HPDE6-E6E7 (cell line): ENCODE results near the gene MAPK14.
A peak's percentile ranks its signal among the peaks of the same experiment; 100 is the strongest.
"Not testable (repeated sequence)": the region's sequence is repeated elsewhere in the genome, so short reads cannot be mapped to it uniquely, and the experiment has no call there.

Experiments used
- DNase-seq: peaks from one replicate; pipeline ENCODE4 v3.0.0; 2011; ENCODE audit warnings: missing footprints; ENCODE audit errors: extremely low spot score

MAPK14 gene

DNA sequence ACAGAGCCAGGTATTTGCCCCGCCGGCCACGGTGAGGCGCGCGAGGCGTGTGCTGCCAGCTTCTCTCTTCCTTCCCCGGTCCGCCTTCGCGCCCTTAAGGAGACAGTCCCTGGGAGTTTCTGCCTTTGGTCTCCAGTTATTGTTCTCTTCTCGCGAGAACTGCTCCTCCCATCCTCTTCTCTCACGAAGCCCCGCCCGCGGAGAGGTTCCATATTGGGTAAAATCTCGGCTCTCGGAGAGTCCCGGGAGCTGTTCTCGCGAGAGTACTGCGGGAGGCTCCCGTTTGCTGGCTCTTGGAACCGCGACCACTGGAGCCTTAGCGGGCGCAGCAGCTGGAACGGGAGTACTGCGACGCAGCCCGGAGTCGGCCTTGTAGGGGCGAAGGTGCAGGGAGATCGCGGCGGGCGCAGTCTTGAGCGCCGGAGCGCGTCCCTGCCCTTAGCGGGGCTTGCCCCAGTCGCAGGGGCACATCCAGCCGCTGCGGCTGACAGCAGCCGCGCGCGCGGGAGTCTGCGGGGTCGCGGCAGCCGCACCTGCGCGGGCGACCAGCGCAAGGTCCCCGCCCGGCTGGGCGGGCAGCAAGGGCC, at the start of gene MAPK14:
Gene MAPK14, plus strand, starts transcription at position 308 of the 587 bp plus-strand sequence. CDS start 350 bp downstream, outside the sequence.
- peak; percentile 92 for DNase-seq

DNA sequence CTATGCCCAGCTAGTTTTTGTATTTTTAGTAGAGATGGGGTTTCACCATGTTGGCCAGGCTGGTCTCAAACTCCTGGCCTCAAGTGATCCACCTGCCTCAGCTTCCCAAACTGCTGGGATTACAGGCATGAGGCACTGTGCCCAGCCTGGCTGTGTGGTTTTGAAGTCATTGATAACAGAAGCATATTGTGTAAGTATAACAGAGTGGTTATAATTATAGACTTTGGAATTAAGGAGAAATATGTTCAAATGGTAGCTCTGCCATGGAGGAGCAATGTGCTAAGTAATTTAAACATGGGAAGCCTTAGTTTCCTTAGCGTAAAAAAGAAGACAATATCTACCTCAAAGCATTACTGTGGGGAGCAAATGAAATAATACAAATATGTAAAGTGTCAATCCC, 47.5 kb upstream of the MAPK14 start:
- DNase-seq, result not testable (repeated sequence)

DNA sequence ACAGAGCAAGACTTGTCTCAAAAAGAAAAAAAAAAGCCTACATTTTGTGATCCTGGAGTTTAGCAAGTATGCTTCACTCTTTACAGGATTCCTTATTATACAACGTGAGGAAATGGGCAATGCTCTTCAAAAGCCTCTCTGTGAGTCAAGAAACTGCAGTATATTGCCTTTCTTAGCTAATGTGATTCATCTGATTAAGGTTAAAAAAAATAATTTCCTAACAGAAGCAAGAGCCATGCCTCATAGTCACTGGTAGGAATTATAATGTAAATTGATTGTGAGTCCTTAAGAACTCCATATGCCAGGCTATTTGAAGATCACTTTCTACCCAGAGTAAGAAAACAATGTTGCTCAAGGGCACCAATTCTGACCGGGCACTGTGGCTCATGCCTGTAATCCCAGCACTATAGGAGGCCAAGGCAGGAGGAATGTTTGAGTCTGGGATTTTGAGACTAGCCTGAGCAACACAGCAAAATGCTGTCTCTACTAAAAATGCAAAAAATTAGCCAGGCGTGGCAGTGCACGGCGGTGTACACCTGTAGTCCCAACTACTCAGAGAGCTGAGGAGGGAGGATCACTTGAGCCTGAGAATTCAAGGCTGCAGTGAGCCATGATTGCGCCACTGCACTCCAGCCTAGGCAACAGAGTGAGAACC, 46.5 kb upstream of the MAPK14 start:
- DNase-seq, result no peak

DNA sequence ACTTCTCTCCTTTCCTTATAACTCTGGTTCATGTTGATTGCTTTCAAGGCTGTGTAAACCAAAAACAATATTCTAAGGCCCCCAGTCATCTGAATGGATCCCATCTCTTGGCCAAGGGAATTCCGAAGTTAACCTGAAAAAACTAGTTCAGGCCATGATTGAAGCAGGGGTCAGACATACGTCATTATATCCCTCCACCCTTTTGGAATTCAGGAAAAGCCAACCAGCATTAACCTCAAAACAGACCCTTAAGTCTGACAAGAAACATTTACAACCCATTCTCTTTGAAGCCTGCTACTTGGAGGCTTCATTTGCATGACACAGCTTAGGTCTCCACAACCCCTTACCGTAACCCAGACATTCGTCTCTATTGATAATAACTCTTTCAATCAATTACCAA, 42.9 kb upstream of the MAPK14 start:
- no peak for DNase-seq

DNA sequence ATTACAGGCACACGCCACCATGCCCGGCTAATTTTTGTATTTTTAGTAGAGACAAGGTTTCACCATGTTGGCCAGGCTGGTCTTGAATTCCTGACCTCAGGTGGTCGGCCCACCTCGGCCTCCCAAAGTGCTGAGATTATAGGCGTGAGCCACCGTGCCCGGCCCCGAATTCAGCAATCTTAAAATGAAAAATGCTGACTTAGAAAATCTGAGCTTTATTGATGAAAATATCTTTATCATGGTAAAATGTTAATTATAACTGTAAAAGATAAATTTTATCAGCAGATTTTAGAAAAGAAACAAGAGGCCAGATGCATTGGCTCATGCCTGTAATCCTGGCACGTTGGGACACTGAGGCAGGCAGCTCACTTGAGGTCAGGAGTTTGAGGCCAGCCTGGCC, 39.6 kb upstream of the MAPK14 start:
- not testable (repeated sequence) for DNase-seq

DNA sequence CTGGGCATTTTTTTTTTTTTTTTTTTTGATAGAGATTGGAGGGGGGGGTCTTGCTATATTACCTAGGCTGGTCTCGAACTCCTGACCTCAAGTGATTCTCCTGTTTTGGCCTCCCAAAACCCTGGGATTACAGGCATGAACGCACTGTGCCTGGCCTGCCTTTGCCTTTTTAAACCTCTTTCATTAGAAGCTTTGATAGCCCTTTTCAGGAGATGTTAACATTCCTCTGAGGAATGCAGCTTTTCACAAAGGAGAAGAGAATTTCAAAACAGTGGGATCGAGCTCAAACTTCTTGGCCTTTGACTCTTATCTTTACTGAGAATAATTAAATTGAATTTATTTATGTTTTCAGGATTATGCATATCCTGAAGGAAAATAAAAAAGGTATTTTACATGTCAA, 34.5 kb upstream of the MAPK14 start:
- DNase-seq, result no peak

DNA sequence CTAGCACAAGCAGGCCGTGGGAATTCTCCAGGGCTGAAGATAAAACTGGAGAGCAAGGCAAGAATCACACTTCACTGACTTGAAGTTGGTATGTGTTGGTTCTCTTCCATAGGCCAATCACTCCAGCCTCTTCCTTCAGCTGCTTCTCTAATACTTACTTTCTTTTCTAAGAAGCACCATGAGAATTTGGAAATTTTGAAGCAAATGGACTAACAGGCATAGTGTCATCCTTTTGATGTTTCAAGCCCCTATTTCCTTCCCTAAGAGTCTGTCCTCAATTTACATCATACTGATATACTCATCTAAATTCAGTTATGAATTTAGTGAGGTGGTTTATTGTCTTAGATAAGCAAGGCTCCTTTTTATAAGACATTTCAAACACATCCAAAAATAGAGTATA, 27.2 kb upstream of the MAPK14 start:
- no peak for DNase-seq

DNA sequence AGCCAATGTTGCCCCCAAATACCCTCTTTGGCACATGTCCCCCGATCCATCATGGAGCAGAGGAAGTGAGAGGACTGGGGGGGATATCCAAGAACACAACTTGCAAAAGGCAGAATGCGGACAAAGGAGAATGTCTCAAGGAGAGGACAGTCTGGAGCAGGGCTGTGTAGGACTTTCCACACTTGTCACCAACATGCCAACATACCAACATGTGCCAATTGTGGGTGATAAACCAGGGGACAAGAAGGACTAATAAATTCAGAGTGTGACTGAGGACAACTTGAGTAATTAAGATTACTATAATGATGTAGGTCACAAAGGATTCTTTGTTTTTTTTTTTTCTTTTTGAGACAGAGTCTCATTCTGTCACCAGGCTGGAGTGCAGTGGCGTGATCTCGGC, 11.9 kb upstream of the MAPK14 start:
- DNase-seq, result no peak

DNA sequence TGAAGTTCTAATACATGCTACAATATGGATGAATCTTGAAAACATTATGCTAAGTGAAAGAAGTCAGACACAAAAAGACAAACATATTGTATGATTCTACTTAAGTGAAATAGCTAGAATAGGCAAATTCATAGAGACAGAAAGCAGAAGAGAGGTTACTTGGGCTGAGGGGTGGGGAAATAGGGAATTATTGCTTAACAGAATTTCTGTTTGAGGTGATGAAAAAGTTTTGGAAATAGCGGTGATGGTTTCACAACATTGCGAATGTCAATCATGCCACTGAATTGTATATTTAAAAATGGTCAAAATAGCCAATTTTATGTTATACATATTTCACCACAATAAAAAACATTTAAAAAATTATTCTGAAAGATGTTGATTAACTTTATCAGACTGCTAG, 9.3 kb upstream of the MAPK14 start:
- DNase-seq, result no peak

DNA sequence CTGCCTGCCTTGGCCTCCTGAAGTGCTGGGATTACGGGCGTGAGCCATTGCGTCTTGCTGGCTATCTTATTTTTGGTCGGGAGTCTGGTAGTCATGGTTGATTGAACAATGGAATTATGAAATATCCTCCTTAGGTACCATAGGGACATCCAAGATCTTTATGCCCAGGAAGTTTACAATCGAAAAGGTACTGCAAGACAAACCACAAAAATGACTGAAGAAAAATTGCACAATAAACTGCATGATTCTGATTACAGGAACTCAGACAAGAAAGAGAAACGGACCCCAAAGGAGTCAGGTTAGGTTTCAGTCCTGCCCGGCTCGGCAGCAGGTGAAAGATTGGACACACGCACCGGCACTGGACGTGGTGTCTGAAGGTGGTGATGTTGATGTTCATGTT, 8.4 kb upstream of the MAPK14 start:
- DNase-seq, result no peak

DNA sequence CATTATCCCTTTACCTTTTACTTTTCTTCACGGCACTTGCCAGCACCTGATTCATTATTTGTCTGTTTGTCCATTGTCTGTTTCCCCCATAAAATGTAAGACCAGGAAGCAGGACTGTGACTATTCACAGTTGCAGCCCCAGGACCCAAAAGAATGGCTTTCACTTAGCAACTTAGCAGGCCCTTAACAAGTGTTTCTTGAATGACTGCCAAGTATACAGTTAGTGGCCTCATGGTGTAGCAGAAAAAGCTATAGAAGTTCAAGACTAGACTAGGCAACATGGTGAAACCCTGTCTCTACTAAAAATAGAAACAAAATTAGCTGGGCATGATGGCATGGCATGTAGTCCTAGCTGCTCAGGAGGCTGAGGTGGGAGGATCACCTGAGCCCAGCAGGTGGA, 7.5 kb upstream of the MAPK14 start:
- DNase-seq, result no peak

DNA sequence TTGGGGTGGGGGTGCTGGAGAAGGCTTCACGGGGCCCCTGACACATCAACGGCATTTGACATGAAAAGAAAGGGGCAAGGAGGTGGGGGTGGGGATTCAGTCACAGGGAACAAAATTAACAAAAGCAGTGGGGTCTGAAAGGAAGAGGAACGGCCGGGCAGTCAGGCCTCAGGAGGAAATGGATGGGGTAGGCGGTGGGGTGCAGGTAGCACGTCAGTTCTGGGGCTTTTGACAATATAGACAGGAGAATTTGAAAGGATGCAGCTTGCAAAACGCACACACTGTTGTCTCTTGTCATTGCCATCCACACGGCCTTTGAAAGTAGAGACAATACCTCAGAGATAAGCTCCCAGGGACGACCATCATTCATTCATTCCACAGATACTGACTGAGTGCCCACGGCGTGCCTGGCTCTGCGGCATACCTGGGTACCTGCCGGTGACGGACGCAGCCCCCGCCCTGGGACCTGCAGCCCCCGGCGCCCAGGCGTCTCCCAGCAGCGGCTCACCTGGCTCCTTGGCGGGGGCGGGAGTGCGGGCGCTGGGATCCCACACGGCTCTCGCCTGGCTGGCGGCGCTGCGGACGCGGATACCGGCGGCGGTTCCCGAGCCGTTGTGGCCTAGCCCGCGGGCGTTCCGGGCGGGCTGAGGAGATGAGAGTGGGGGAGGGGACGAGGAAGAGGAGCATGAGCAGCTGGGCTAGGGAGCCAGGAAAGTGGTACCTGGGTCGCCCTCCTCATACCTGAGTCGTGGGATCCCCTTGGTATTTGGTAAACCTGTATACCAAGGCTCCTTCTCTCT, 3.4 kb upstream of the MAPK14 start, which contains the start of gene SLC26A8:
Gene SLC26A8, minus strand, starts transcription at position 646 of the 800 bp plus-strand sequence. CDS start 4,934 bp downstream, outside the sequence.
- no peak for DNase-seq

DNA sequence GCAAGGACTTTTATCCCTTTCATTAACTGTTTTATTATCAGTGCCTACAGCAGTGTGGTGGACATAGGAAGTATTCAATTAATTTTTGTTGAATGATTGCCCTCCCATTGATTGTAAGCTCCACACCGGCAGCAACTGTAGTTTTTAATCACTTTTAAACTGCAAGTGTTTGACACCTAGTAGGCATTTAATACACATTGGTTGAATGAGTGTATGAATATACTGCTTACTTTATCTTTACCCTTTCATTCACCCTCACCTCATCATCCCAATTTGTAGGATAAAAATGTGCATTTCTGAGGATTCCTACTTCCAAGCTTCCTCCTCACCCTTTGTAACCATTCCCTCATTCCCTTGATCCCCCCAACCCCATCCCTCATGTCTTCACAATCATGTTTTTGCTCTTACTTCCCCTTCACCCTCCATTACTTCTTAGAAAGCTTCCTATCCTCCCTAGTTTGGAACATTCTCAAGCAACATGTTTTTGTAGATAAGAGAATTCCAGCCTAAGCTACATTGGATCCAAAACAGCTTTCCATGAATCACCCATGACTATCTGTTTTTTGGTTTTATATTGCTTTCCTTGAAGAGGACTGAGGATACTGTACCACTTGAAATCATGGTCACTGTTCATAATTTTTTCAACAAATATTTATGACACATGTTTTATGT, 2.2 kb upstream of the MAPK14 start:
- DNase-seq, result no peak

DNA sequence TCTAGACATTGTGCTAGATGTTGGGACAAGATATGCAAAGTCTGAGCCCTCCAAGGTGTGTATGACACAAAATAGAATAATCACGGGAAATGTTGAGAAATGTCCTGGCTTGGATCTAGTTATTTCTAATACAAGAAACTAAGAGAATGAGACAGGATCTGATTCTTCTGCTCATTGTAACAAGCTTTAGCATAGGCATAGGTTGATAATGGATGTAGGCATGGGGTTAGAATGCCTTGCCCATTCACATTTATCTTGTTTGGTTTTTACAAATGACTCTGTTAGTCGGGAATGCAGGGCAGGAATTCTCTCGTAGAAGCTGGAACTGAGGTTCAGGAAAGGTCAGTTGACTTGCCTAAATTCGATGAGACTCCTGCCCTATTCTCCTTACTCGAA, 1.7 kb upstream of the MAPK14 start:
- DNase-seq, result no peak

DNA sequence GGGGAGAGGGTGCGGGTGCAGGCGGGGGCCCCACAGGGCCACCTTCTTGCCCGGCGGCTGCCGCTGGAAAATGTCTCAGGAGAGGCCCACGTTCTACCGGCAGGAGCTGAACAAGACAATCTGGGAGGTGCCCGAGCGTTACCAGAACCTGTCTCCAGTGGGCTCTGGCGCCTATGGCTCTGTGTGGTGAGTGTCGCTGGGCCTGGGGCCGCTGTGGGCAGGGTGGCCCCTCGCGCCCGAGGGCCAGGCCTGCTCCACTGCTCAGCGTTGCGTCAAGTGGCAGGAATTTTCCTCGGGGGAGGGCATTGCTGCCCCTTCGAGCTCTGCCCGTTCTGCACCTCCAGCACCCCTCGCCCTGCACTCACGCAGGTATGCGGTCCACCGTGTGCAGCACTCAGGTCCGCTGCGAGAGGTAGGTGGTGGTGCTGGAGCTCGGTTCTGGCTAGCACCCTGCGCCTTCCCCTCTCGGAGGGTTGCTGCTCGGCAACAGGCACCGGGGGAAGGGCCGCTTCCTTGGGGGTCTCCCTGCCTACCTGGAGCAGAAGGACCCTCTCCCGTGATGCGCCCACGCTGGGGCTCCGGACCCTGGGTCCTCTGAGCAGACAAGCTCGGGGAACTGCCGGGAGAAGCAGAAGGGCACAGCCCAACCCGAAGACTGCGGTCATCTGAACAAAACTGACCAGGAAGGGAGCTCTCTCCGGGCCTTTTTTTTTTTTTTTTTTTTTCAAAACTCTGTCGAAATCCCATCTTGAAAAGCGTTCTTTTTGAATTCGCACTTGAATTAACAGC, 674 bp downstream of the MAPK14 start:
- peak; percentile 17 for DNase-seq

DNA sequence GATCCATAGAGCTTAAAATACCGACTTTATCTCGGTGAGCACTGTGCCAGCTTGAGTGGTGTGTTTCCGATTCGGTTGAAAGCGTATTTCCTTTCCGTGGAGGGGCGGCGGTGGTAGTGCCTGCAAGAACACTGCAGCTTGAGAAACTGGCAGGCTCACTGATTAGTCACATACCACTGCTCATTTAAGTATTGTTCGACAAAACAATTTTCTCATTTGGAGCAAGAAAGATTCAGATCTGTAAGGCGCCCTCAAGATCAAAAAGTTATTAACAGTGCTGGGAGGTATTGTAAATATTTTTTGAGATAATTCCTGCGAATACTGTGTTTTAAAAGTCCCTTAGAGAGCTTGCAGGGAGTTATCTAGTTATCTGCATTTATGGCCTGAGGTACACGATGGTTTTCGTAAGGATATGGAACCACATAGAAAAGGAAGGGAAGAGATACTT, 1.3 kb downstream of the MAPK14 start:
- peak; percentile 45 for DNase-seq

DNA sequence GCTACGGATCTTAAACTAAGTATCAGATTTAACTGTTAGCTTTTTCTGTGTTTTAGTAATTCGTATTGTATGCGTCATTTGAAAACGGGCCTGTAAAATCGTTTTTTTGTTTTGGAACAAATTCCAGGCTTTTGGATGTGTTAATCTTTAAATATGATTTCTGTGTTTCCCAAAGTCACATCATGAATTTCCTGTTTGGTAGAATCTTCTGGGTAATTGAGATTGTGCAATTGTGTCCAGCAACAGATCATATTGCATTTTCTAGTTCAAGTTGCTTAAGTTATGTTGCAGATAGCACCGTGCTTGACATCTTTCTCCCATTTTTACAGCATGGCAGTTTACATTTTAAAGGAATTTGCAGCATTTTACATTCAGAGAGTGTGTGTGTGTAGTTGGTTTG, 1.9 kb downstream of the MAPK14 start:
- DNase-seq, result no peak

DNA sequence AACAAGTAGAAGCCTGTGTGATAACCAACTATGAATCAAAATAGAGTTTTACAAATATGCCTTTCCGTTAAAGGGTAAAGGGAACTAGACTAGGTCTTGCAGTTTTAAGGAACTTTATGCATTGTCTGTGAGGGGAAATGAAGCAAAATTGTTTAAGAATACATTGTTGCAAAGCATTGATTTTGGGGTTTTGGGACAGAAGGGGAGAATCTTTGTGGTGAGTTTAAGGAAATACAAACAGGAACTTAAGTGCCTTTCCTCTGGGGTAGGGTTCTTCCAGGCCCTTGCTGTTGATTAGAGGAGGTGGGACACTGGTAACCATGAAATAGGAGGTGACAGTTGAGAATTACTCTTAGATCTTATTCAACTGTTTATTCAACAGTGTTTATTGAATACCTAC, 4.7 kb downstream of the MAPK14 start:
- no peak for DNase-seq

DNA sequence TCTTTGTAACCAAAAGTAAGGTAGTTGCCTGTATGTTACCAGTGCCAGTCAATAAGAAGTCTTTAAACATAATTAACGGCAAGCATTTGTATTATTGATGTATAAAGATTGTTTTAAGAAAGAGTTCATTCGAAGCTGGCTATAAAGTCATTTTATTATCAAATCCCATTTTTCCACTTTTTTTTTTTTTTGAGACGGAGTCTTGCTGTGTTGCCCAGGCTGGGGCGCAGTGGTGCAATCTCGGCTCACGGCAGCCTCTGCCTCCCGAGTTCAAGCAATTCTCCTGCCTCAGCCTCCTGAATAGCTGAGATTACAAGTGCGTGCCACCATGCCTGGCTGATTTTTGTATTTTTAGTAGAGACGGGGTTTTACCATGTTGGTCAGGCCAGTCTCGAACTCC, 5.5 kb downstream of the MAPK14 start:
- not testable (repeated sequence) for DNase-seq

DNA sequence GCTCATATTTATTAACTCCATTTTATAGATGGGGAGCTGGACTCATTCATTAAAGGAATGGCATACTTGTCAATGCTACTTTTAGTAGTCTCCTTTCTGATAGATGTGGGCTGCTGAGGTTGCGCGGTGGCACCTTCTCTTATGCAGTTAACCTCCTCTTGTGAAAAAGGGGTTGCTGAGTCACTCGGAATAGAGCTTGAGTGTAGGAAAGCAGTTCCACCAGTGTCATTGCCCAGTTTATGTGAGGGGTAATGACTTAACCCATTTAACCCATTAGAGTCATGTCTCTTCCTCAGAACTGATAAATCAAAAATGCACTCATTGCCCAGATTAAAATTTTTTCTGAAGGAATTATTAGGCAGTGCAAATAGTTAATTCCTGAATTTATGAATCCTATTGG, 6.3 kb downstream of the MAPK14 start:
- DNase-seq, result no peak

DNA sequence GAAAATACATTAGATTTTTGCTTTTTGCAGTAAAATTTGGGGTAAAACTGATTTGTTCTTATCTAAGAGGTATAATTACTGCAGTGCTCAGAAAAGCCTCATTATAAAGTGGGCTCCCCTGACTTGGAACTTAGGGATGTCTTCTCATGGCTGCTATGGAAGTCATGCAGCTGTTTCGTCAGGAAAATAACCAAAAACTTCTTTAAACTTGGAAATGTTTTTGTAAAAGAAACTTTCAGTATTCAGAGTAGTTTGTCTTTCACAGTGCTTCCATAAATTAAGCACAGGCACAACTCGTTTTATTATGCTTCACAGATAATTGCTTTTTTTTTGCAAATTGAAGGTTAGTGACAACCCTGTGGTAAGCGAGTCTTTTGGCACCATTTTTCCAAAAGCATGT, 6.8 kb downstream of the MAPK14 start:
- no peak for DNase-seq
